HG03457 (cell line): ENCODE data around the gene MGARP.

Experiments
- ATAC-seq: cut with Tn5 transposase; IDR thresholded peaks from one replicate; pipeline ENCODE4 v1.9.1; 2021; ENCODE audit warnings: moderate number of reproducible peaks; ENCODE audit not compliant: unreplicated experiment

MGARP gene

GRCh38 chr4:139245590-139245989 is 34.4 kb downstream of the MGARP start:
- no peak for ATAC-seq

- no peak for ATAC-seq
Measured at GRCh38 chr4:139243448-139244365, 36.3 kb downstream of the MGARP start.

GRCh38 chr4:139242511-139243051 is 37.4 kb downstream of the MGARP start:
- no peak for ATAC-seq

DNA sequence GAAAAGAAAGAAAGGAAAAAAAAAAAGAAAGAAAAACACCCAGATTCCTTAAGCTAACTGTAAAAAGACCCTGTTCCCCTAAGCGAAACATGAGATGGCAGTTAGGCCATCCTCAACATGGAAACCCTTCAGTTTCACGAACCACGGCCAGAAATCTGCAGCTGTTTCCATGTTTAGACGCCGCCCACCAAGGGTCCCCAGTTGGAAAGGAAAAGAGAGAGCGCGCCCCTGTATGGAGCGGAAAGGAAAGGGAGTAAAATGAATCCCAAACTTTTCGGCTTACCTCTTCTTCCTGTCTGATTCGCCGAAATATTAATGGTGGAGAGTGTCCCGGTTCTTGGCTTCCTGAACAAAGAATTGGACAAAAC is 38.3 kb downstream of the MGARP start:
- no peak for ATAC-seq

DNA sequence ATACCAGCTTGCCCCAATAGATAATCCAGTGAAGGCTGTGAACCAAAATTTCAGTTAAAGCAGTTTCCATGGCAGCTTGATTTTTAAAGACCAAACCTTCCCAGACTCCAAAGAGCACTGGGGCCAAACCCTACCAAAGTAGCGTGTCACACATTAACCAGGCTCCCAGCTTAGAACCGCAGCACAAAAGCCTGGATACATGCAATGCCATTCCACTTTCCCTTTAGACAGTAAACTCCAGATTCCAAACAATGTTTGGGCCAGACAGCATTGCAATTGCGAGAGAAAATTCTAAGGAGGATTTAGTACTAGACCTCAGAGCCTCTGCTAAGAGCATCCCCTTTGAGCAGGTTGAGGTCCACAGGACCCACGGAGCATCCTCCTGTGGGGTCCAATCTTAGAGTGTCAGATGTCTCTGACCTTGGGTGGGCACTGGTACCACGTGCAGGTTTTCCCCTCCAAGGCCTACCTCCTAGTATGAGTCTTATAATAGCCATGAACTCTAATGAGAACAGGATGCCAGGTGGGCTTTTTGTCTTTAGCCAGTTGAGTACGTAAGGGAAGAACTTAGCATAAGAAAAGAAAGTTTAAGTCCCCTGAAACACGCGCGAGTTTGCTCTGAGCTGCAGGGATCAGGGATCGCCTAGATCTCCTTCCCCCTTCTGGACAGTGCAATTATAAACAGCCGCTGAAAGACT is 38.8 kb downstream of the MGARP start:
- no peak for ATAC-seq

DNA sequence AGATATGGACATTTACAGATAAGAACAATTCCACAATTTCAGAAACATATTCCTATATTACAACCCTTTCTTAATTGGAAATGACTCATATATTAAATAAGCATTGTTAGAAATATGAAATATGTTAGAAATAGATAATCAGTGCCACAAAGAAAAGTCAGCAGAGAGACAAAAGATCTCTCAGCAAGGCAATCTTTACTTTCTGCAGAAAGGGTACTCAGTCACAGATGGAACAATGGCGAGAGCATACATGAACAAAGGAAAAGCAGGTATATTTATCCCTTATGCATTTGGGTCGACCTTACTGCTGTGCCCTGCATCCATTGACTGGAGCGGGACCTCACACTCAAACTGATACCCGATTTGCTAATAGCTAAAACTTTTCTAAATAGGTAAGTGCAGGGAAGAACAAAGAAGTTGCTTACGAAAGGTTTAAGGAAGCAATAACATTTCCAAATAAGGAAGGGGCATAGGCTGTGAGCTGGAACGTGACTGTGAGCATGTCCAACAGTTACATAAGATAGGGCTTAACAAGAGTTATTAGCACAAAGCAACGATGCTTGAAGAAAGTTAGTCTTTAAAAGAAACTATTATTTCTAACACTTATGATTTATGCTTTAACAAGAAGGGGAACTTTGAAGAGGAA is 40.8 kb downstream of the MGARP start:
- ATAC-seq: no peak

- no peak for ATAC-seq
Measured at GRCh38 chr4:139234253-139234652, 45.8 kb downstream of the MGARP start.

GRCh38 chr4:139229534-139230039 is 50.4 kb downstream of the MGARP start:
- no peak for ATAC-seq

- ATAC-seq: no peak
Measured at GRCh38 chr4:139227729-139228404, 52.2 kb downstream of the MGARP start.

- ATAC-seq: no peak
Measured at GRCh38 chr4:139223682-139224317, 56.2 kb downstream of the MGARP start.

DNA sequence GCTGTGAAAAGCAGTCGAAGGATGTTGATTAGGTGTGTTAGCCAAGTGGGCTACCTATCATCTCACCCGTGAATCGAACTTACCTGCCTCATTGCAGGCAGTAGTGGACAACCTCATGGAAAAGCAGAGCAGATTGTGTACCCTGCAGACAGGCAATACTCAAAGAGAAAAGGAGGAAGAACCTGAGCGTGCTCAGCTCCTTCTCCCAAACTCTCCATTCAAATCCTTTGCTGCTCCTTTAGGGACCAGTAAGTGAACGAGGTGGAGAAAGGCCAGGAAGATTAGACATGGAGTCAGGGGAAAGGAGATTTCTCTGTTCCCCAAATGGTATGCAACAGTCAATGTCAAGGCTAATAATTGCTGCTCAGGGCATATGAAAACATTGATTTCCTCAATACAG is 57.8 kb downstream of the MGARP start:
- no peak for ATAC-seq

DNA sequence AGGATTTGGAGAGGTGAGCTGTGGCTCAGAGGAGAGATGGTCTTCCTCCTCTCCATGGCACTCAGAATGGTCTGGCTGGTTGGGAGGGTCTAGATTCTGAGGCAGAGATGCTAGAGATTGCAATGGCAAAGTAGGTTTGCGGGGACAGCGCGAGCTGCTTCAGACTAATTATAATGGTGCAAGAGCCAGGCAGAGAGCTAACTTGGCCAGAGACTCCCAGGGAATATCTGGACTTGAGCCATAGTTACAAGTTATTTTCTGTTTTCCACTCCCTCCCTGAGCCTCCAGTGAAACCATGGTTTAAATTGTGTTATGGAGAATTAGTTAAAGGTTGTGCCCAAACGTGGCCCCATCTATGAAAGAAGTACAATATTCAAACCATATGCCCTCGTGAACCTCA is 58.3 kb downstream of the MGARP start:
- no peak for ATAC-seq

- ATAC-seq: no peak
Measured at GRCh38 chr4:139219450-139220055, 60.5 kb downstream of the MGARP start.
